HTERT RPE-1 (cell line): ENCODE measurements around the gene APC2.
"Not testable (repeated sequence)": the region's sequence is repeated elsewhere in the genome, so short reads cannot be mapped to it uniquely, and the experiment has no call there.

ENCODE experiments used
- in situ Hi-C: fragments of 300-500 bp; cut with MboI; formaldehyde crosslinking; loops from 4 replicates; pipeline ENCODE4 v1.14.3; 2020; ENCODE audit warnings: low sequenced_read_pairs

The APC2 gene

DNA sequence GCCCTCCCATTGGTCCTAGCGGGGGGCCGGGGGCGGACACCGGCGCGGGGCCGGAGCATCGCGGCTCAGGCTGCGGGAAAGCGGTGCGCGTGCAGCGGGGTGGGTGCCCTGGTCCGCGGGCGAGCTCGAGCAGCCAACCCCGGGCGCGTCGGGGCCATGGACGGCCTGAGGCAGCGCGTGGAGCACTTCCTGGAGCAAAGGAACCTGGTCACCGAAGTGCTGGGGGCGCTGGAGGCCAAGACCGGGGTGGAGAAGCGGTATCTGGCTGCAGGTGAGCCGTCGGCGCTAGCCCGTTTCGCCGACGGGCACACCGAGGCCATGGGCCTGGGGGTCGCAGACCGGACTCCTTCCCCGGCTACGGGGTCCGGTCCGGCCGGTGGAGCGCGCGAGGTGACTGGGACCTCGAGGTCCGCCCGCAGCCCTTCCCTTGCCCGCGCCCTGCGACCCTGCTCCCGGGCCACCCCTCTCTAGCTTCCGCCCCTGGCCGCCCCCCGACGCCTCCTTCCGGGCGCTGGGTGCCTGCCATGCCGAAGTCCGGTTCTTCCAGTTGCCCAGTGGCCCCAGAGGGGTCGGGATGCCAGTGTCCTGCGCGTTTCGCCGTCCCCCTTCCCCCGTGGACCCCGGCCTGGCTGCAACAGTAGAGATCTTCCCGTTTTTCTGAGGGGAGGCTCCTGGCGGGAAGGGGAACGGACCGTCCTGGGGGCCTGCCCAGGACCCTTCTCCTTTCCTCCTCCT lies 41.4 kb downstream of the APC2 start, which contains the start of gene REEP6:
Gene REEP6, plus strand, starts transcription at position 68 of the 735 bp plus-strand sequence. Its CDS starts 89 bp downstream, at position 157.
- in situ Hi-C loops, result no loop called here

- in situ Hi-C loops, result no loop called here
These were observed 41.9 kb downstream of the APC2 start for GRCh38 chr19:1491849-1492170.

DNA sequence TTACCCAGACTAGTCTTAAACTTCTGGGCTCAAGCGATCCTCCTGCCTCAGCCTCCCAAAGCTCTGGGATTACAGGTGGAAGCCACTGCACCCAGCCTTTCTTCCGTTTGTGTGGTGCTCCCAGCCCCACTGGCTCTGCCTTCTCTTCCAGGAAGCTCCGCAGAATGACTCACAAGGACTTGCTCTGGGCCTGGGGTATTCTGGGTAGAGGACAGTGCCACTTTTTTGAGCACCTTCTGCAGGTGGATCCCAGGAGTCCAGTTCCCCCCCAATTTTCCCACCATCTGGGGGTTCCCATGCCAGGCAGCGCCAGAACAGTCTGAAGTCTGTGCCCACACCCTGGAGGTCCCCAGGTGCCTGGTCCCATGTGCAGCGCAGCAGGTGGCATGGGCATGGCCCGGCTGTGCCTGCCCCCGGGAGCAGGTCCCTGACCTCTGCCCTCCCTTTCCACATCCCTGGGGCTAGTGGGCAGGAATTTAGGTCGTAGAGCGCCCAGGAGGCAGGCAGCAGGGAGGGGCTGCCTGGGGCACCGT lies 42.6 kb downstream of the APC2 start:
- in situ Hi-C loops, result no loop called here

- in situ Hi-C loops, result no loop called here
These were observed 44.3 kb downstream of the APC2 start for GRCh38 chr19:1494115-1494815.

- in situ Hi-C loops, result no loop called here
These were observed 45.3 kb downstream of the APC2 start for GRCh38 chr19:1495051-1495798.

DNA sequence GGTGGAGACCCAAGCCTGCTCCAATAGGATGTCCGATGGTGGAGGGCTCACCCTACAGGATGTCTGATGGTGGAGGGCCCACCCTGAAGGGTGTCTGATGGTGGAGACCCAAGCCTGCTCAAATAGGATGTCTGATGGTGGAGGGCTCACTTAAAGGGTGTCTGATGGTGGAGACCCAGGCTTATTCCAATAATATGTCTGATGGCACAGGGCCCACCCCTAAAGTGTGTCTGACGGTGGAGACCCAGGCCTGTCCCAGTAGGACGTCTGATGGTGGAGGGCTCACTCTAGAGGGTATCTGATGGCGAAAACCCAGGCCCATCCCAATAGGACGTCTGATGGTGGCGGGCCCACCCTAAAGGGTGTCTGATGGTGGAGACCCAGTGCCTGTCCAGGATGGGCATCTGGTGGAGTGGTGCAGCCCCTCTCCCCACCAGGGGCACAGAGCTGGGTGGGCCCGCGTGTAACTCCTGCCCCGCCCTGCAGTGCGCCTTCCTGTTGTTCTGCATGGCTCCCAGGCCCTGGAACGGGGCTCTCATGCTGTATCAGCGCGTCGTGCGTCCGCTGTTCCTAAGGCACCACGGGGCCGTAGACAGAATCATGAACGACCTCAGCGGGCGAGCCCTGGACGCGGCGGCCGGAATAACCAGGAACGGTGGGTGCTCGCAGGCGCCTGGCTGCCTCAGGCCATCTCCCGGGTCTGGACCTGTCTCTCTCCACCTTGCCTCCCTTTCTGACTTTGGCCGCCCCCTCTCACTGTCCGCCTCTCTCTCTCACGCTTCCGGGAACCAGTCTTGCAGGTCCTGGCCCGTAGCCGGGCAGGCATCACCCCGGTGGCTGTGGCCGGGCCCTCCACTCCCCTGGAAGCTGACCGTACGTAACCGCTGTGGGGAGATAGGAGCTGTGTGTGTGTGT lies 46.1 kb downstream of the APC2 start:
- in situ Hi-C loops, result no loop called here

GRCh38 chr19:1496714-1497577 lies 47.0 kb downstream of the APC2 start:
- in situ Hi-C loops, result no loop called here

- in situ Hi-C loops, result no loop called here
These were observed 47.8 kb downstream of the APC2 start for GRCh38 chr19:1497578-1498235.

DNA sequence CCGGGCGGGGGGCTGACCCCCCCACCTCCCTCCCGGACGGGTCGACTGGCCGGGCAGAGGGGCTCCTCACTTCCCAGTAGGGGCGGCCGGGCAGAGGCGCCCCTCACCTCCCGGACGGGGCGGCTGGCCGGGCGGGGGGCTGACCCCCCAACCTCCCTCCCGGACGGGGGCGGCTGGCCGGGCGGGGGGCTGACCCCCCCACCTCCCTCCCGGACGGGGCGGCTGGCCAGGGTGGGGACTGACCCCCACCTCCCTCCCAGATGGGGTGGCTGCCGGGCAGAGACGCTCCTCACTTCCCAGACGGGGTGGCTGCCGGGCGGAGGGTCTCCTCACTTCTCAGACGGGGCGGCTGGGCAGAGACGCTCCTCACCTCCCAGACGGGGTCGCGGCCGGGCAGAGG lies 49.3 kb downstream of the APC2 start:
- in situ Hi-C loops, result not testable (repeated sequence)

GRCh38 chr19:1501200-1501595 lies 51.3 kb downstream of the APC2 start:
- in situ Hi-C loops, result no loop called here

GRCh38 chr19:1502433-1503088 lies 52.6 kb downstream of the APC2 start:
- in situ Hi-C loops, result no loop called here

DNA sequence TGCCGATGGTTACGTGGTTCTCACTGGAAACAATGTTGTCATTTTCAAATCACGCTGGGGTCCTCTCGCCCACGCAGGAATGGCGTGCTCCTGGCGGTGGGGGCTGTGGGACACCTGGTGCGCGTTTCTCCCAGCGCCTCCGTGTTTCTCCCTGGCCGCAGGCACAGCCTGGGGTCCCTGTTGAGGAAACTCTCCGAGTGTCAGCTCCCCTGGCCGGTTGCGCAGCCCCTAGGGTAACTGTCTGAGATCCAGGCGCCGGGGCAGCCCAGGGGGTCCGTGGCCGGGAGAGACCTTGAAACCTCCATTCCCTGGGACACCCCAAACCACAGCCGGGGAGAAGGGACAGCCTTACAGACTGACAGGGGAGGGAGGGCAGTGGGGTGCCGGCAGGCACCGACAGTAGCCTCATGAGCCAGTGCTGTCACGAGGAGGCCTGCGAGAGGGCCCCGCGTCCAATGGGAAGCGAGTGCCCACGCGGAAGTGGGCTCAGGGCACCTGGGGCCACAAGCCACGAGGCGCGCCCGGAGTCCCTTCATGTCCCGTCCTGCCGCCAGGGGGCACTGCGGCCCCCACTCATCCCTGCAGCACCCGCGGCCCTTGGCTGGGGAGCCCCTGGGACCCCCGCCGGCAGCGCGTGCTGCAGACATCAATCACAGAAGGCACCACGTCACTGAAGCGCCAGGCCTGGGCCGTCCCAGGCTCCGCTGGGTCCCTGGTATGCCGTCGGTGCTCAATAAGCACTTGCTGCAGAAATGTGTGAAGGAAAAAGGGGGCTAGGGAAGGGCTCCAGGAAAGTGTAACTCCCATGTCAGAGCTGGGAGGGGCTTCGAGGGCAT lies 53.4 kb downstream of the APC2 start:
- in situ Hi-C loops, result no loop called here

DNA sequence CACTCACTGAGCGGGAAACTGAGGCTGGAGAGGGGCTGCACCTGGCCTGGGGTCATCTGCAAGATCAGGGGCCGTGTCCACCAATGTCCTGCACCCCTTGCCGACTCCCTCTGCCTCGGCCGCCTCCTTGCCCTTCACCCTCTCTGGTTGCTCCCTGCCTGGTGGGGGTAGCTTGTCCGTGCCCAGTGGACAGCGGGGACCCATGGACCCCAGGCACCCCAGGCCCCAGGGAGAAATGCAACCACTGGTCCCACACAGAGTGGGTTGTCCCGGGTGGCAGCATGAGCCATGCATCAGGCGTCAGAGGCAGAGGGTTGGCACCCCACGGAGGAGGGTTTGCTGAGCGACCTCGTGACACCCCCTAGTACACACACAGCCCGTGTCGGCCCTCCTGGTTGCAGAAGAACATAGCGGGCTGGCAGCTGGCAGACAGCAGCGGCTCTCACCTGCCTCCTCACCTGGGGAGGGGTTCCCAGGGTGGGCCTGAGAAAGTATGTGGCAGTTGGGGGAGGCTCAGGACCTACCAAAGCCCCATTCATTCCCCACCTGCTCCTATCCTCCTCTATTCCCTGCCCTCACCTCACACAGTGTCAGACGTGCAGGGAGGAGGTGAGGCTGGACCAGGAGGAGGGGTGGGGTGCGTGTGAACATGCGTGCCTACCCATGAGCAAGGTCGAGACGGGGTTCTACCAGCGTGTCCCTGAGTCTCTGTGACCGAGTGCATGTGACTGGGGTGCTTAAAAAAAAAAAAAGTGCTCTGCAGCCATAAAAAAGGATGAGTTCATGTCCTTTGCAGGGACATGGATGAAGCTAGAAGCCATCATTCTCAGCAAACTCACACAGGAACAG lies 54.2 kb downstream of the APC2 start:
- in situ Hi-C loops, result no loop called here

DNA sequence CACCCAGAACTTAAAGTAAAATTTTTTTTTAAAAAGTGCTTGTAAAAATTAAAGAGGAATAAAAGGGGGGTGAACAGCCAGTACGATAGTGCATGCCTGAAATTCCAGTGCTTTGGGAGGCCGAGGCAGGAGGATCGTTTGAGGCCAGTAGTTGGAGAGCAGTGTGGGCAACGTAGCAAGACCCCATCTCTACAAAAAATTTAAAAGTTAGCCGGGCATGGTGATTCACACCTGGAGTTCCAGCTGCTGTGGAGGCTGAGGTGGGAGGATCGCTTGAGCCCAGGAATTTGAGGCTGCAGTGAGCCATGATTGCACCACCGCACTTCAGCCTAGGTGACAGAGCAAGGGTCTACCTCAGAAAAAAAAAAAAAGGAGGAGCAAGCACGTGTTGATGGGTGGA lies 55.1 kb downstream of the APC2 start:
- in situ Hi-C loops, result no loop called here

DNA sequence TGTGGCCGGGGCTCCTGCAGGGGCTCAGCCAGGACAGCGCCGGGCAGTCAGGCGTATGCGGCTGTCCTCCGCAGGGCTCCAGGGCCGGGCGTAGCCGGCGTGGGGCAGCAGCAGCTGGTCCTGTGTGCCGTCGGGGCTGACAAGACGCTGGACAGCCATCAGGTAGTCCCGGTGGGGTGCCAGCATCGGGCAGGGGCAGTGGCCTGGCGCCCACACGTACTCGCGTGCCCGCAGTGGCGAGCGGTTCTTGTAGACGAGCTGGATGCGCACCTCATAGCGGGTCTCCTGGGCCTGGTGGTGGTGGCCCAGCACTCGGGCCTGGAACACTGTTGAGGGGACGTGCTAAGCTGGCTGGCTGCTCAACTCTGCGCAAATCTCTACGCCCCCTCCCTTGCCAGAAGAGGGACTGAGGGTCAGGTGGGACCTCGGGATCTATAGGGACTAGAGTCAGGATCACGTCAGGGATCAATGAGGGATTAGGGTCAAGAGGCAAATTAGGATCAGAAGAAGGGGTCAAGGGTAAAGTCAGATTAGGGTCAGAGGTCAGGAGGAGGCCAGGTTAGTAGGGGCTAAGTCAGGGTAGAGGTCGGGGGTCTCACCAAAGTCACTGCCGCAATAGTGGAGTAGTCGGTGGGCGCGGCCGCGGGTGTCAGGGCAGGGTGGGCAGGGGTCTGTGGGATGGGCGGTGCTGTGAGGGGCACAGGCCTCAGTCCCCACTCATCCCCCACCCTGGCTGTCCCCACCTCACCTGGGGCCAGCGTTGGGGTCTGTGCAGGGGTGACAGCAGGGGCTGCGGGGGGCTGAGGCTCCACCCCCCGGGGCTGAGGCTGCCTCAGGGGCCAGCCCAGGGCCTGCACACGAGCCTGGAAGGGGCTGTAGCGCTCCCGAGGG lies 56.3 kb downstream of the APC2 start:
- in situ Hi-C loops, result no loop called here

- in situ Hi-C loops, result no loop called here
These were observed 57.3 kb downstream of the APC2 start for GRCh38 chr19:1507192-1507660.
